ENCODE measurements around the gene PLEKHA5.
A peak's percentile ranks its signal among the peaks of the same experiment; 100 is the strongest.

PLEKHA5 gene

GRCh38 chr12:19130224-19131024 is 891 bp downstream of the PLEKHA5 start:
- peak; percentile 76 for DNase-seq (ENCODE audit: low spot score)

GRCh38 chr12:19131025-19131444 is 1.5 kb downstream of the PLEKHA5 start:
- peak; percentile 68 for DNase-seq (ENCODE audit: low spot score)

GRCh38 chr12:19138551-19138950 is 9.0 kb downstream of the PLEKHA5 start:
- no peak for DNase-seq (ENCODE audit: low spot score)

GRCh38 chr12:19138956-19139355 is 9.4 kb downstream of the PLEKHA5 start:
- DNase-seq (ENCODE audit: low spot score): no peak

GRCh38 chr12:19139615-19140194 is 10.2 kb downstream of the PLEKHA5 start:
- DNase-seq (ENCODE audit: low spot score): no peak

GRCh38 chr12:19140381-19141236 is 11.1 kb downstream of the PLEKHA5 start:
- no peak for DNase-seq (ENCODE audit: low spot score)

- DNase-seq (ENCODE audit: low spot score): no peak
Measured at GRCh38 chr12:19142499-19142898, 13.0 kb downstream of the PLEKHA5 start.

- no peak for DNase-seq (ENCODE audit: low spot score)
Measured at GRCh38 chr12:19144287-19144686, 14.8 kb downstream of the PLEKHA5 start.

- no peak for DNase-seq (ENCODE audit: low spot score)
Measured at GRCh38 chr12:19144985-19145384, 15.5 kb downstream of the PLEKHA5 start.

GRCh38 chr12:19148860-19149259 is 19.3 kb downstream of the PLEKHA5 start:
- DNase-seq (ENCODE audit: low spot score): no peak

GRCh38 chr12:19150273-19150900 is 20.9 kb downstream of the PLEKHA5 start:
- DNase-seq (ENCODE audit: low spot score): no peak

GRCh38 chr12:19151298-19151697 is 21.8 kb downstream of the PLEKHA5 start:
- DNase-seq (ENCODE audit: low spot score): no peak

- DNase-seq (ENCODE audit: low spot score): no peak
Measured at GRCh38 chr12:19153396-19153795, 23.9 kb downstream of the PLEKHA5 start.

GRCh38 chr12:19154686-19155085 is 25.2 kb downstream of the PLEKHA5 start:
- DNase-seq (ENCODE audit: low spot score): no peak

GRCh38 chr12:19155981-19156734 is 26.6 kb downstream of the PLEKHA5 start:
- DNase-seq (ENCODE audit: low spot score): no peak

- DNase-seq (ENCODE audit: low spot score): no peak
Measured at GRCh38 chr12:19158923-19159322, 29.4 kb downstream of the PLEKHA5 start.

- DNase-seq (ENCODE audit: low spot score): no peak
Measured at GRCh38 chr12:19161216-19161615, 31.7 kb downstream of the PLEKHA5 start.

- no peak for DNase-seq (ENCODE audit: low spot score)
Measured at GRCh38 chr12:19165451-19165850, 35.9 kb downstream of the PLEKHA5 start.

GRCh38 chr12:19166387-19166786 is 36.9 kb downstream of the PLEKHA5 start:
- no peak for DNase-seq (ENCODE audit: low spot score)

- DNase-seq (ENCODE audit: low spot score): no peak
Measured at GRCh38 chr12:19166956-19167355, 37.4 kb downstream of the PLEKHA5 start.

GRCh38 chr12:19167708-19168107 is 38.2 kb downstream of the PLEKHA5 start:
- no peak for DNase-seq (ENCODE audit: low spot score)

- no peak for DNase-seq (ENCODE audit: low spot score)
Measured at GRCh38 chr12:19168644-19169043, 39.1 kb downstream of the PLEKHA5 start.

Data from left forelimb (tissue), 1 donor.